RWPE1 (cell line): Measurements from ENCODE around the gene IFT52.

Experiments
- CTCF ChIA-PET: fragments of 350-600 bp; sonication (Branson Sonifier 250); formaldehyde crosslinking; extraction: SDS; loops from one replicate; lab custom pipeline; 2021; lab: Yijun Ruan, JAX
- POLR2A ChIA-PET: fragments of 400-600 bp; formaldehyde crosslinking; extraction: SDS; loops from one replicate; lab custom pipeline; 2020; ENCODE audit warnings: antibody characterized with exemption; ENCODE audit not compliant: low non-redundant PET; lab: Yijun Ruan, JAX
- DNase-seq: peaks from one replicate; pipeline ENCODE4 v3.0.0; 2012; ENCODE audit warnings: low spot score
- H3K27ac ChIP-seq: fragments of 450-650 bp; 2 replicates; pipeline ENCODE4 v1.5.1; 2017
- TF ChIP-seq, protein P1 (sequence below): fragments of 450-650 bp; conservative IDR thresholded peaks from 2 replicates; pipeline ENCODE4 v1.5.1; 2017; ENCODE audit warnings: low read depth, mild to moderate bottlenecking

The IFT52 gene

GRCh38 chr20:43564993-43565757 lies 25.6 kb upstream of the IFT52 start:
- ChIA-PET CTCF (interaction anchor here (0.6 kb wide), 1 partner anchor 550 kb away, joined by 3 read pairs; no protein-coding TSS in a partner anchor), POLR2A (no interaction called here)
- H3K27ac ChIP-seq = no peak overlapping the region
- TF ChIP-seq, protein P1, sequence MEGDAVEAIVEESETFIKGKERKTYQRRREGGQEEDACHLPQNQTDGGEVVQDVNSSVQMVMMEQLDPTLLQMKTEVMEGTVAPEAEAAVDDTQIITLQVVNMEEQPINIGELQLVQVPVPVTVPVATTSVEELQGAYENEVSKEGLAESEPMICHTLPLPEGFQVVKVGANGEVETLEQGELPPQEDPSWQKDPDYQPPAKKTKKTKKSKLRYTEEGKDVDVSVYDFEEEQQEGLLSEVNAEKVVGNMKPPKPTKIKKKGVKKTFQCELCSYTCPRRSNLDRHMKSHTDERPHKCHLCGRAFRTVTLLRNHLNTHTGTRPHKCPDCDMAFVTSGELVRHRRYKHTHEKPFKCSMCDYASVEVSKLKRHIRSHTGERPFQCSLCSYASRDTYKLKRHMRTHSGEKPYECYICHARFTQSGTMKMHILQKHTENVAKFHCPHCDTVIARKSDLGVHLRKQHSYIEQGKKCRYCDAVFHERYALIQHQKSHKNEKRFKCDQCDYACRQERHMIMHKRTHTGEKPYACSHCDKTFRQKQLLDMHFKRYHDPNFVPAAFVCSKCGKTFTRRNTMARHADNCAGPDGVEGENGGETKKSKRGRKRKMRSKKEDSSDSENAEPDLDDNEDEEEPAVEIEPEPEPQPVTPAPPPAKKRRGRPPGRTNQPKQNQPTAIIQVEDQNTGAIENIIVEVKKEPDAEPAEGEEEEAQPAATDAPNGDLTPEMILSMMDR = no peak
- no peak for DNase-seq

GRCh38 chr20:43565758-43566104 lies 25.0 kb upstream of the IFT52 start:
- H3K27ac ChIP-seq = no peak overlapping the region
- POLR2A ChIA-PET = no interaction called here
- CTCF ChIA-PET = interaction anchor here (0.6 kb wide), 2 partner anchors 549 to 1238 kb away, joined by 3 read pairs; no protein-coding TSS in a partner anchor
- TF ChIP-seq, protein P1 = no peak
- DNase-seq = no peak

DNA sequence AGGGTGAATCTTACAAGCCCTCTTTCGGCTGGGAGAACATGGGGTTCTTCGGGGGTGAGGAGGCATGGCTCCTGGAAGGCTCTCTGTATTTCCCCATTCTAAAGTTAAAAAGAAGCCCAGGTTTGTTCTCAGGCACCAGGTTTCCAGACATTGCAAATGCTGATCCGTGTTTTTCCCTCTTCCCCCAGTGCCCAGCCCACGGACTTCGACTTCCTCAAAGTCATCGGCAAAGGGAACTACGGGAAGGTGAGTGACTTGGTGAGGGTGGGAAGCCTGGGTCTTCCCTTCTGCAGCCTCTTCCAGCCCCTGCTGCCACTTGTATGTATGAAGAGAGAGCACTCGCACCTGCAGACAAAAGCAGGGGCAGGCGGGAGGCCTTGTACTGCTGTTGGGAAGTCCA lies 23.3 kb upstream of the IFT52 start:
- POLR2A ChIA-PET = no interaction called here
- CTCF ChIA-PET = no interaction called here
- TF ChIP-seq, protein P1 = no peak
- no peak overlapping the region for H3K27ac ChIP-seq
- no peak for DNase-seq

DNA sequence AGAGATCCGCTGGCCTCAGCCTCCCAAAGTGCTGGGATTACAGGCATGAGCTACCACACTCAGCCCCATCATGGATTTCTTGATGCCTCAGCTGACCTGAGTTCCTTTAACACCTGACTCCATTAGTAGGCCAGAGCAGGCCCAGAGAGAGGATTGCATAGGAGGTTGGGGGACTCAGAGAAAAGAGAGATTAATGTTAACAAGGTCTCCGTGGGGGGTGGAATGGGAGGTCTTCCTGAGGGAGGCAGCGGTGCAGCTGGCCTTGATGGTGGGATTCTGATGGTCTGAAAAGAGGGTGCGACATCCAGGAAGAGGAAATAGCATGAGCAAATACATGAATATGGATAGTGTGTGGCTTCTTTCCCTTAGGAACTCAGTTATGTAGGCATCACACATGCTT lies 22.0 kb upstream of the IFT52 start:
- ChIA-PET POLR2A (interaction anchor here (0.6 kb wide), 1 partner anchor 11 kb away, joined by 3 read pairs; no protein-coding TSS in a partner anchor), CTCF (interaction anchor here (0.7 kb wide), 1 partner anchor 145 kb away, joined by 4 read pairs; no protein-coding TSS in a partner anchor)
- H3K27ac ChIP-seq = no peak overlapping the region
- TF ChIP-seq, protein P1 = no peak
- DNase-seq = no peak

GRCh38 chr20:43569282-43569681 lies 21.5 kb upstream of the IFT52 start:
- ChIA-PET POLR2A (interaction anchor here (0.6 to 1.0 kb wide), 2 partner anchors 10 to 15 kb away, joined by 3 read pairs; no protein-coding TSS in a partner anchor), CTCF (interaction anchor here (0.7 to 1.2 kb wide), 3 partner anchors 31 to 342 kb away, joined by 4 to 5 read pairs (median 4); no protein-coding TSS in a partner anchor)
- no peak overlapping the region for H3K27ac ChIP-seq
- no peak for DNase-seq
- TF ChIP-seq, protein P1 = no peak

- H3K27ac ChIP-seq = no peak overlapping the region
- no peak for DNase-seq
- TF ChIP-seq, protein P1 = no peak
- ChIA-PET CTCF (interaction anchor here (0.7 to 1.2 kb wide), 2 partner anchors 13 to 32 kb away, joined by 3 to 5 read pairs; no protein-coding TSS in a partner anchor), POLR2A (interaction anchor here (0.6 to 1.0 kb wide), 2 partner anchors 10 to 14 kb away, joined by 3 to 4 read pairs; no protein-coding TSS in a partner anchor)
These were observed 20.2 kb upstream of the IFT52 start for GRCh38 chr20:43570496-43570895.
